ENCODE results near the gene IGSF6. TPM values are rescaled to one million over a fixed set of nuclear protein-coding genes. Genes with fewer than 3 reads are reported as not detected.
"Not testable (repeated sequence)": the region's sequence is repeated elsewhere in the genome, so short reads cannot be mapped to it uniquely, and the experiment has no call there.

Gene IGSF6
- total RNA-seq, 1 experiment from 2014 or later = 0.23 TPM

GRCh38 chr16:21650521-21650920, 1.9 kb downstream of the IGSF6 start:
- no peaks in the 10 kb centered on the region for H3K27me3 ChIP-seq (ENCODE audit: control insufficient read depth, insufficient read depth, low read length)
- ChIA-PET CTCF (no interaction called here), POLR2A (no interaction called here)
- no peaks in the 10 kb centered on the region for H3K4me1 ChIP-seq (ENCODE audit: control insufficient read depth, insufficient read depth, low read length)
- intact Hi-C loops (cut with micrococcal nuclease; ENCODE audit: unreplicated experiment) = no loop called here
- DNase-seq (ENCODE audit: low read depth, low spot score) (no peak), ATAC-seq (no peak)
- H3K4me3 ChIP-seq (ENCODE audit: low read depth in 2 of 2, low read length in 2 of 2) = no peak overlapping the region
- BruUV-seq (replicated peaks) = no TSS peak
- no peaks in the 10 kb centered on the region for H3K36me3 ChIP-seq (ENCODE audit: control insufficient read depth, insufficient read depth, low read length)
- no peaks in the 10 kb centered on the region for H3K9me3 ChIP-seq (ENCODE audit: control insufficient read depth, insufficient read depth, low read depth, low read length)
- in situ Hi-C loops (cut with HindIII; ENCODE audit: low pct_unique_long_range_greater_than_20kb, low sequenced_read_pairs) = no loop called here
- no peak overlapping the region for H3K27ac ChIP-seq (ENCODE audit: low read length)
- no peak for TF ChIP-seq POLR2AphosphoS5 (IDR thresholded peaks at IDR 0.05; ENCODE audit: low read depth, low read length)
- no peak for TF ChIP-seq SIN3A (IDR thresholded peaks at IDR 0.05; ENCODE audit: borderline replicate concordance, insufficient read depth, low read depth, low read length)
- TF ChIP-seq REST (IDR thresholded peaks at IDR 0.05; ENCODE audit: insufficient read depth in 1 of 2, low read depth in 2 of 2, low read length in 1 of 2) = no peak
- no peak for TF ChIP-seq TCF7L2 (IDR thresholded peaks at IDR 0.05; ENCODE audit: low read depth, low read length)
- TF ChIP-seq CTCF (IDR thresholded peaks at IDR 0.05) = no peak

GRCh38 chr16:21649826-21650406, 2.5 kb downstream of the IGSF6 start:
- CTCF ChIA-PET; H3K4me3 ChIP-seq (ENCODE audit: low read depth in 2 of 2, low read length in 2 of 2); H3K36me3 ChIP-seq (ENCODE audit: control insufficient read depth, insufficient read depth, low read length); DNase-seq (ENCODE audit: low read depth, low spot score); H3K4me1 ChIP-seq (ENCODE audit: control insufficient read depth, insufficient read depth, low read length); H3K9me3 ChIP-seq (ENCODE audit: control insufficient read depth, insufficient read depth, low read depth, low read length); intact Hi-C loops (cut with micrococcal nuclease; ENCODE audit: unreplicated experiment); ATAC-seq; in situ Hi-C loops (cut with HindIII; ENCODE audit: low pct_unique_long_range_greater_than_20kb, low sequenced_read_pairs); BruUV-seq (replicated peaks); H3K27me3 ChIP-seq (ENCODE audit: control insufficient read depth, insufficient read depth, low read length); H3K27ac ChIP-seq (ENCODE audit: low read length): not testable (repeated sequence)
- POLR2A ChIA-PET = interaction anchor here (0.6 kb wide), 1 partner anchor 17 kb away, joined by 6 read pairs; no protein-coding TSS in a partner anchor

GRCh38 chr16:21647562-21648164, 4.7 kb downstream of the IGSF6 start:
- DNase-seq (ENCODE audit: low read depth, low spot score) = no peak
- ChIA-PET POLR2A (no interaction called here), CTCF (no interaction called here)
- BruUV-seq (replicated peaks) = no TSS peak
- Histone ChIP-seq H3K36me3 (ENCODE audit: control insufficient read depth, insufficient read depth, low read length) (no peaks in the 10 kb centered on the region), H3K4me3 (ENCODE audit: low read depth in 2 of 2, low read length in 2 of 2) (no peak overlapping the region), H3K27ac (ENCODE audit: low read length) (no peak overlapping the region), H3K4me1 (ENCODE audit: control insufficient read depth, insufficient read depth, low read length) (0 out of 2 replicates have a peak, but pooled peaks cover 2% of the 10 kb centered on the region), H3K9me3 (ENCODE audit: control insufficient read depth, insufficient read depth, low read depth, low read length) (no peaks in the 10 kb centered on the region), H3K27me3 (ENCODE audit: control insufficient read depth, insufficient read depth, low read length) (no peaks in the 10 kb centered on the region)
- TF ChIP-seq CTCF (IDR thresholded peaks at IDR 0.05) (no peak), POLR2AphosphoS5 (IDR thresholded peaks at IDR 0.05; ENCODE audit: low read depth, low read length) (no peak), TCF7L2 (IDR thresholded peaks at IDR 0.05; ENCODE audit: low read depth, low read length) (no peak), SIN3A (IDR thresholded peaks at IDR 0.05; ENCODE audit: borderline replicate concordance, insufficient read depth, low read depth, low read length) (no peak), REST (IDR thresholded peaks at IDR 0.05; ENCODE audit: insufficient read depth in 1 of 2, low read depth in 2 of 2, low read length in 1 of 2) (no peak)
- ATAC-seq = no peak
- in situ Hi-C loops (cut with HindIII; ENCODE audit: low pct_unique_long_range_greater_than_20kb, low sequenced_read_pairs) (no loop called here), intact Hi-C loops (cut with micrococcal nuclease; ENCODE audit: unreplicated experiment) (no loop called here)

All from Panc1 (cell line).